NK-92 (cell line): ENCODE results near the gene SMC1A.

ENCODE experiments used
- DNase-seq: peaks from one replicate; lab custom pipeline; 2025; ENCODE audit not compliant: unreplicated experiment; lab: John Stamatoyannopoulos, UW

SMC1A gene

DNA sequence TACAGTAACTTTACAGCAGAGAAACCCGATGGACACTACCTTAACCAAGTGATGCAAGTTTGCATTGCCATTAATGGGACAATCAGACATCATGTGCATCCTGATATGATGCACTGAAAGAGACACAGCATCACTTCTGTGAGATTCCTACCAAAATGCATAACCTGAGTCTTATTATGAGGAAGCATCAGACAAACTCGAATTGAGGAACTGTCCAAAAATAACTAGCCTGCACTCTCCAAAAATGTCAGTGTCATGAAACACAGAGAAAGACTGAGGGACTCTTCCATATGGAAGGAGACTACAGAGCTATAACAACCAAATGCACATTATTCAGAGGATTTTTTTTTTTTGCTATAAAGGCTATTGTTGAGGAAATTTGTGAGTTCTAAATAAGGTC, 74.5 kb downstream of the SMC1A start:
- no peak for DNase-seq

DNA sequence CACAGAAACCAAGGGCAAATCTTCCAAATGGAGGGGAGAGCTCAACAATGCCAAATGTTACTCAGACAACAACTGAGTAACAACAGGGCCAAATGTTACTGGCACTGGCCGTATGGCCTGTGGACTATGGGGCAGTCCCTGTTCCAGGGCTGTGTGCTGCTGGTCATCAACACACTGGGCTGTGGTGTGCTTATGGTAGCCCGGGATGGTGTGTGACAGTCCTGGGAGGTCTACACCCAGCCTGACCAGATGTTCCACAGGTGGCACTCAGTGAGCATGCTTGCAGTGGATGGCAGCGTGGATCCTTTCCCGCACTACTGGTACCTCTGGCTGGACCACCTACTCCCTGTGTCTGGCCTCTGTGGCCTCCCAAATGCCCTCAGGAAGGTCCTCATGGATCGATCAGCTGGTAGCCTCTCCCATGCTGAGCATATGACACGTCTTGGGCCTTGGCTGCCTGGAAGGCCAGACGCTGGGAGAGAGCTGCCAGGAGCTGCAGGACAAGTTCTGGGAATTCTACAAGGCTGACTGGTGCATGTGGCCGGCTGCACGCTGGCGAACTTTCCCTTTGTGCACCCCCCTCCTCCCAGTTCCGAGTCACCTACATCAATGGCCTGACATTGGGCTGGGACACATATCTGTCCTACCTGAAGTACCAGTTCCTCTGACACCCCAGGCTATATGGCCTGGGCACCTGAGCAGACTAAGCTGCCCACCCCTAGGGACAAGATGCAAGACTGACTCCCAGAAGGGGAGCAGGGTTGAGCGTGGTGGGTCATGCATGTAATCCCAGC, 81.4 kb downstream of the SMC1A start:
- DNase-seq: no peak

DNA sequence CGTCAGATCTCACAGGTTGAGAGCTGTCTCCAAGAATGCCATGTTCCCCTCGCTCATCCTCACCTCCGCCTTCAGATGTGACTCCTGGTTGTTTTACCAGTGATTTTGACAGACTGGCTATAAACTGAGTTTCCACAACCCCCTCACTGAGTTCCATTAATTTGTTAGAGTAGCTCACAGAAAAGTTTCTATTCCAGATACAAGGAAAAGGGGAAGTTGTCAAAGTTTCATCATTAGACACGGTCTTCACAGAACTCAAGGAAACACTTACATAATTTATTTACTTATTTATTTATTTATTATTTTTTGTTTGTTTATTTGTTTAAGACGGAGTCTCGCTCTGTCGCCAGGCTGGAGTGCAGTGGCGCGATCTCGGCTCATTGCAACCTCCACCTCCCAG, 85.4 kb downstream of the SMC1A start:
- no peak for DNase-seq

DNA sequence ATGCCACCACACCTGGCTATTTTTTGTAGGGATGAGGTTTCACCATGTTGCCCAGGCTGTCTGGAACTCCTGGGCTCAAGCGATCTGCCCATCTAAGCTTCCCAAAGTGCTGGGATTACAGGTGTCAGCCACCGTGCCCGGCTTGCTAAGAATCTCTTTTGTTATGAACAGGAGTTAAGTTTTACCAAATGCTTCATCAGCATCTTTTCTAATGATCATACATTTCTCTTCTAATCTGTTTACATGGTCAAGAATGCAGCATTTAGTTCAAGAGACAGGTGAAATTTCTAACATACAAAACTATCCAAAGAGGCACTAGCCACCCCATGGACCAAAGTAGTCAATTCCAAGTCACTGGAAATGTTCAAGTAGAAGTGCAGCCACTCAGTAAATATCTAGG, 88.6 kb downstream of the SMC1A start:
- no peak for DNase-seq

DNA sequence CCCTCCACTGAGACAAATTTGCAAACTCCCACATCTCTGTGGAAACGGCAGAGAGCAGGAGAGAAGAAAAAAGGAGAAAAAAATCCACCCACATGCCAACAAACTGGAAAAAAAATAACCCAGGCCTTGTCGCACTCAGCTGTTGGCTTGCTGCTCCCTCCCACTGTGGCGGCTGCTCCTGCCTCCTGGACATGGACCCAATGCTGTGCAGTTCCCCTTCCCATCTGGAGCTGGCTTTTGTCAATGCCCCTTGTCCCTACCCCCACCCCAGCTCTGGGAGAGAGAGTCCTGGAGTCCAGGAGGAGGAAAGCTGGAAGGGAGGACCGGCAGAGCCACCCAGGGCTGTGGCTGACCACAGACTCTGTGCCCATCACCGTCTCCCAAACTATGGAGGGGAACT, 90.2 kb downstream of the SMC1A start:
- no peak for DNase-seq

DNA sequence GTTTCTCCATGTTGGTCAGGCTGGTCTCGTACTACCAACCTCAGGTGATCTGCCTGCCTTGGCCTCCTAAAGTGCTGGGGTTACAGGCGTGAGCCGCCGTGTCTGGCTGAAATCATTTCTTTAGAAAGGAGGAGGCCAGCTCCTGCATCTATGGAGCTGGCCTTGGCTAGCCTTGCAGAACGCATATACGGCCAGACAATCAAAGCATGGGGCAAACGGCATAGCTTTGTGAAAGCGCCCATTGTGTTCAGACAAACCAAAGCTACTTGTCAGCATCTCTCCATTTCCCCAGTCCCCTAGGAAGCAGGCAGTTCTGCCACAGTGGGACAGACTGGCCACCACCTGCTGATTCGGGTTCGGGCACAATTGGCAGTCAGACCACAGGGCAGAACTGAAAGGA, 92.1 kb downstream of the SMC1A start:
- no peak for DNase-seq

DNA sequence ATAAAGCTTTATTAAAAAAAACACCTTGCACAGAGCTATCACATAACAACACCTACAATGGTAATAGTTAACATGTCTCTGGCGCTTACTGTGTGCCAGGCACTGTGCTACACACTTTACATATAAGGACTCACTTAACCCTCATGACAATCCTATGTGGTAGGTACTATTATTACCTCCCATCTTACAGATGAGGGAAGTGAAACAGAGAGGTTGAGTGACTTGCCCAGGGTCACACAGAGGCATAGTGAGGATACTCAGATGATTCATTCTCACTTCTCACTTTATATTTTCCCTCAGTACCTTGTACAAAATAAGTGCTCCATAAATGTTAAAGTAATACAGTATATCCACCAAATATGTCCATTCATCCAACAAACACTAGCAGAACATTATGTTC, 97.7 kb downstream of the SMC1A start:
- DNase-seq: no peak
